Measurements from ENCODE around the gene BORCS6.

BORCS6 gene

DNA sequence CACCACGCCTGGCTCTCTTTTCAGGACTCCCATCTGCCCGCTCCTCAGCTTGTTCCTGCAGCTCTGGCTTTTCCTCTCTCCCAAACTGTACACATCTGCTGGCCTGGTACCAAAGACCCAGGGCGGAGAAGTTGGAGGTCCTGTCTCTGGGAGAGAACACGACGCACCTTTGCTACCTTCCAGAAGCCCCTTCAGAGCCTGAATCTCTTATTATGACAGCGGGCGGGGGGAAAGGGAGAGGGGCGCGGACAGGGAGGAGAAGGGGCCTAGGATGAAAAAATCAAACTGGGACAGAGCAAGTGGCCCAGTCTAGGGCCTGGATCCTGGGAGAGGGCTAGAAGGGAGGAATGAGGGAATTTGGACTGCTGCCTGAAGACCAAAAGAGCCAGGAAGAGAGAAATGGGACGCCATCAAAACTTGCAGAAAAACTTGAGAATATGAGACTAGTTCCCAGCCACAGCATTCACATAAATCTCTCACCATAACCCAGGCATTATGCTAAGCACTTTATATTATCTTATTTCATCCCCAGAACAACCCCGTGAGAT lies 35.3 kb downstream of the BORCS6 start:
- DNase-seq (ENCODE audit: low spot score) = no peak

DNA sequence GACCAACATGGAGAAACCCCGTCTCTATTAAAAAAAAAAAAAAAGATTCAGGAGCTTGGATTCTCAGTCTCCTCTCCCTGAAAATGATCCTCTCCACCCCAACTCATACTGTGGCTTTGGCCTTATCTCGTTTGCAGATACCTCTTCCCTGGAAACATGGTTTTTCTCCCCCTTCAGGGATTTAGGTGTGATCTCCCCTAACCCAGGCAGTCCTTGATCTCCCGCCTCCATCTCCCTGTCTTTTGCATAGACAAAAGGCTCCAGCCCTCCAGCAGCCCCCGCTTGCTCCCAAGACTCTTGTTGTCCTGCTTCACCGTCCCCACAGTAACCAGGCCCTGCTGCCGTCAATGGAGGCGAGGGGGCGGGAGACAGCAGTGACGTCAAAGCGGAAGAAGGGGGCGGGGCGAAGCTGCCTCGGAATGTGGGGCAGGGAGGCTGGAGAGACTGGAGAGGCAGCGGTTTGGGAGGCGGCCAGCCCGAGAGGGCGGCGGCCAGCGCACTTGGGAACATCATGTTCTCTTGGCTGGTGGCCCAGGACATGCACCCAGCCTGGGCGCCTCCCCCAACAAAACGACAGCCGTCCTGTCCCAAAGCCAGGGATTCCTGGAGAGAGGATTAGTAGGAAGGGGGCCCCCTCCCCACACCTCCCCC lies 35.9 kb downstream of the BORCS6 start:
- DNase-seq (ENCODE audit: low spot score) = peak; percentile 61

DNA sequence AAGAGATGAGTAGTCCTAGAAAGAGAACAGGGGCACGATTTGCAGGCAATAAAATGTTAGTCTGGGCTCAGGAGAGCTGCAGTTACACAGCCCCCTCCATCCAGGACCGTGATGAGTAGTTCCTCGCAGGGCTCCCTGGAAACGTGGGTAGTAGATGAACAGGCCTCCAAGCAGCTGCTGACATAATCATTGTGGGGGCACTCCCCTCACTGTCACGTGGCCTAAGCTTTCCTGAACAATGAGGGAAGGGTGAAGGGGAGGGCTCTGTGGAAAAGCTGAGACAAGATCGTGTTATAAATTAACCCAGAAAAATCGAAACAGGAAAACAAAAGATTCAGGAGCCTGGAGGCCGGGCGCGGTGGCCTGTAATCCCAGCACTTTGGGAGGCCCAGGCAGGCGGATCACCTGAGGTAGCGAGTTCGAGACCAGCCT lies 36.4 kb downstream of the BORCS6 start:
- peak; percentile 64 for DNase-seq (ENCODE audit: low spot score)

DNA sequence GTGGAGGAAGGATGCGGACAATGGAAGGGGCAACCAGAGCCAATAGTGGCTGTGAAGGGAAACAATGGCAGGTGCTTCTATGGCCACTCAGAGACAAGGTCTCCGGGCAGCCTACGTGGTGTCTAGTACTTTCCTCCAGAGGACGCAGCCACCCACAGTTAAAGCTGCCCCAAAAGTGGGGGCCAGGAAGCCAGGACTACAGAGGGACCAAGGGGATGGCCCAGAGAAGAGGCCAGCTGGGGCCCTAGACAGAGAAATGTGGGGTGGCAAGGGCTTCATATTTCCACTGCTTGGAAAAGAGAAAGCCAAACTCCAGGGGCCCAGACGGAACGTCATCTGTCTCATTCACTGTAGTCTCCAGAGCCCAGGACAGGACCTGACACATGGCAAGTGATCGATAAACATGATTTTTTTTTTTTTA lies 36.9 kb downstream of the BORCS6 start:
- DNase-seq (ENCODE audit: low spot score) = no peak

DNA sequence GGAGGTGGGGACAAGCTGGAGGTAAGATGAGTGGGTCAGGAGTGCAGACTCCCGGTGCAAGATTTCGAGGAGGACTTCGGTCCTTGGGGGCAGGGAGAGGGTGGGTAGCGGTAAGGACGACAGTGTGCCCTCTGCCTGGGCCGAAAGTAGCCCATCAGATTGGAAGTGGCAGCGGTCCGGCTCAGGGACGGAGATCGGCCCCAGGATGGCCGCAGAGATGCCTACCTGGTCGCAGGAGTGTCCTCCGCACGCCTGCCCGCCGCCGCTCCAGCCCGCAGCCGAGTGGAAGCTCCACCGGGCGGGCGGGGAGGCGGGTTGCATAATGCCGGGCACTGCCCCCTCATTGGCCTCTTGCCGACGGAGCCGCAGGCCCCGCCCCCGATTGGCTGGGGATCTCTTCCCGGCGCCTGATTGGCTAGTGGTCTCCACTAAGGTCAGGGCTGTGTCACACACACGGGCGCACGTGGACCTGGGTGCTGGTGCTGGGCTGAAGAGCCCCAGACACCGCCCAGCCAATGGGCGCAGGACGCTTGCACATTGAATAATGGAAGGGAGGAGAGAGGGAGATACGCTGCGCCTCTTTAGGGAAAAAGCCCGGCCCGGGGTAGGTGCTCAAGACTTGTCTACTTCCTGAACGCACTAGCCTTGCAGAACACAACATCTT lies 37.7 kb downstream of the BORCS6 start, which contains the start of gene PER1:
Gene PER1 (minus strand): TSS at position 293 of the 664 bp plus-strand sequence. CDS start 1,698 bp downstream, outside the sequence.
- DNase-seq (ENCODE audit: low spot score) = peak; percentile 96

DNA sequence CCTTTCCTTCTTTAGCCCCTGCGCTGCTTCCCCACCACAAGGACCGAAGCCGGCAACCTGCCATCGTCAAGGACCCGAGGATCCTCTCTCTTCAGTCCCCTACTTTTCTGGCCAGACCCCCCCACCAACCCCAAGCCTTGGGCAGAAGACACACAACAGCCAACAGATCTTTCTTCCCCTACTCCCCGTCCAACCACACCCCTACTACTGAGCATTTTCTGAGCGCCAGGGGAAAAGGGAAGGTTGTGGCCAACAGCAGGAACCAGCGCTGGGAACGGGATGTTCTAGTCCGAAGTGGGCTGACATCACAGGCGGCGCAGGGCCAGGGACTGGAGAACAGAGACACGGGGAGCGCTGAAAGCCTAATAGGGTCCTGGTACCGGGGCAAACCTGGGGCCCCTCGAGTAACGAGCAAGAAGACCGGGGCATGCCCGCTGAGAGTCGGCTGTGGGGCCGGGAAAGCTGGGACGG lies 38.3 kb downstream of the BORCS6 start:
- no peak for DNase-seq (ENCODE audit: low spot score)

DNA sequence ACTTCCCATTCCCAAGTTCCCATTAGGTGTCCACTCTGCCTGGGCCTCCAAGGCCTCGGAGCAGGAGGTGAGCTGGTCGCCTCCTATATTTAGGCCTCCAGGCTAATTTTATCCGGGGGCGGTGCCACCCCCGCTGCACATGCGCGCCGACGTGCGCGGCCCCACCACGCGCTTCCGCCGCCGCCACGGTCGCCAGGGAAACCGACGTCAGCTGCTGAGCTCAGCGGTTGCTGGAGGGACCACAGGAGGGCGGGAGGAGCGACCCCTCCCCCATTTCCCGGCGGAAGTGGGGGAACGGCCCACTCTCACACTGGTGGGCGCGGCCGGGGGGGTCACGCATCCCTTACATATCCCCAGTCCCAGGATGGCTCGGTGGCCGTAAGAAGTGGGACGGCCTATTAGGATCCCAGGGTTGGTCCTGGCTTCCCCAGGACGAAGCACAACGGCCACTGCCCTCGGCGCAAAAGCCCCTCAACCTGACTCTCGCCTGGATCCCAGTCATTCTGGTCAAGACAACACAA lies 38.8 kb downstream of the BORCS6 start:
- no peak for DNase-seq (ENCODE audit: low spot score)

DNA sequence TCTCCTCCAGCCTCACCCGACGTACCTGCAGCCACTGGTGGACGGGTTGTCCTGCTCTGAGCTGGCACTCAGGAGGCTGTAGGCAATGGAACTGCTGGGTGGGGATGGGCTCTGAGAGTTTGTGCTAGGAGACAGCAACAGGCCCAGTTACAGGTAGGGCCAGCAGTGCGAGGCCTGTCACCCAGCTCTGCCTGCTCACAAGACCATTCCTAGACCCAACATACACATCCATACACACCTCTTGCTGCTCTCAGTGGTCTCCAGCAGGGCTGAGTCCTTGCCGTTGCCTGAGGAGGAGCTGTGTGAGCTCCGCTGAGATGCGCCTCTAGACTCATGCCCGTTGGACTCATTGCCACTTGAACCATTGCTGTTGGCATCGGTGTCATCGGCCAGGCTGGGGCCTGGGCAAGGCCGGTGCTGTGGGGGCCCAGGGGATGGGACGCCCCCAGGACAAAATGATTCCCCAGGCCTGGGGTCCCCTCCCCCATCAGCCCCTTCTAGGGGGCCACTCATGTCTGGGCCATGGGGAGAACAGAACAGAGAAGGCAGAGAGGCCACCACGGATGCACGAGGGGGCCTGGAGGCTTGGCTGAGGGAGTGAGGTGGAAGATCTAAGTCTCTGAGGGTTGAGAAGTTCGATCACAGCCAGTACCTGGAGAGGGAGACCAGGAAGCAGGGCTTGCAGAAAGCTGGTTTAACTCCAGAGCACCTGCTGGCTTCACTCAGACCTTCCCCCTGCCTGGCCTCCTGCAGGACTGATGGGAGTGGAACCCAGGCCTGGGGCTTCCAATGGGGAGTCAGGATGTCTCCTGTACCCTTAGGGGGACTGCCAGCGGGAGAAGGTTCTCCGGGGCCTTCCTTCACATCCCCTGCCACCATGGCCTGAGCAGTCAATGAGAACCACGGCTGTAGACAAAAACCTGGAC lies 39.5 kb downstream of the BORCS6 start:
- DNase-seq (ENCODE audit: low spot score) = no peak

DNA sequence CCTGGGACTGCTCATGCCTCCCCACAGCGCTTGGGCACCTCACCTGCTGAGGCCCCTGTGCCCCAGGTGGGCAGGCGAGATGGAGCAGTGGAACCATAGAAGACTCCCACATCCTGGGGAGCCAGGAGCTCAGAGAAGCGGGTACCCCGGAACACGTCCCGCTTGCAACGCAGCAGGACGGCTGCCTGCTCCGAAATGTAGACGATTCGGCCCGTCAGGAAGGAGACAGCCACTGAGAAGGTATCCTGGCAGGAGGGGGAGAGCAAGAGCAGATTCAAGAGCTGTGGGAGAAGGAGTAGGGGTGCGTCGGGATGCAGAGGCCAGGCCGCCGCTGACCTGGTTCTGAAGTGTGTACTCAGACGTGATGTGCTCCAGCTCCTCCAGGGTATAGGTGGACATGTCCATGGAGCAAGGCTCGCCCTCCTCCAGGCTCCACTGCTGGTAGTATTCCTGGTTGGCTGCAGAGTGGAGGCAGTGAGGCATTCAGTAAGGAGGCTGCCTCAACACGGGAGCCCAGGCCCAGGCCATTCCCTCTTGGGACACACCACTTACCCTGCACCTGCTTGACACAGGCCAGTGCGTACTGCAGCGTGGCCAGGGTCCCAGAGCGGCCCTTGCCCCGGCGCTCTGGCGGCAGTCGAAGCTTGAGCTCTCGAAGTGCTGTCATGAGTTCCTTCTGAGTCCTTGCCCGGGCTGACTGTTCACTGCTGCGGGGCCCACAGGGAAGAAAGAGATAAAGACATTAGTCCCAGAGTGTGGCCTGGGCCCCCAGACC lies 40.4 kb downstream of the BORCS6 start:
- DNase-seq (ENCODE audit: low spot score) = no peak

DNA sequence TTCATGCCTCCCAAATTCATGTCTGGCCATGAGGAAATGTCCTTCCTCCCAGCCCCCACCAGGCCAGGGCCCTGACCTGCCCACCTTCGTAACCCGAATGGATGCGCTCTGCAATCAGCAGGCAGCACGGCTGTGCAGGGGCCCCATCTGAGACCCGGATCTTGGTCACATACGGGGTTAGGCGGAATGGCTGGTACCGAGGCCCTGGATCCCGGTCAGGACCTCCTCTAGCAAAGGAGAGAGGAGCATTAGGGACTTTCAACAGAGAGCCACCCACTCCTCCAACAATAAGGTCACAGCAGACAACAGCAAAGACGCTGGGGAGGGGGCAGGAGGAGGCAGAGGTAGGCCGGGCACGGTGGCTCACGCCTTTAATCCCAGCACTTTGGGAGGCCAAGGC lies 41.4 kb downstream of the BORCS6 start:
- DNase-seq (ENCODE audit: low spot score) = no peak

DNA sequence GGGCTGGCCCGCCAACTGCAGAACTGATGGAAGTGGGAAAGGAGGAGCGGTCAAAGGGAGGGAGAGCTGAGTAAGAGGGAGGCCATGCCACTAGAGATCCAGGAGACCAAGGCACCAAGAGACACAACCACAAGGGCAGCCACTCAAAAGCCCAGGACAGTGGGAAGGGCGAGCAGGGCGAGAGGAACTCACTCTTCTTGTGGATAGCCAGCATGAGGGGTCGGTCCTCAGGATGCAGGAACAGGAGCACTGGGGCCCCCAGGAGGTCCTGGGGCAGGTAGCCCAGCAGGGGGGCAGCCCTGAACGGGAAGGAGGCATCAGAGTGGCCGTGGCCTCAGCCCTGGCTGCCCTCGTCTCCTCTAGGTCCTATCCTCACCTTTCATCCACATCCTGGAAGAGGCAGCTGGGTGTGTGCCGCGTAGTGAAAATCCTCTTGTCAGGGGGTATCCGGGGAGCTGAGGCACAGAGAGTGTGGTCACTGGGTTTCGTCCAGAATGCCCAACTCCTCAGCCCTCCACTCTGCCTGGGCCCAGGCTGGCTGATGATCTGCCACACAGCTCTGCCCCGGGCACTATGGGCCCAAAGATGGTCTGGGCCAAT lies 42.1 kb downstream of the BORCS6 start:
- DNase-seq (ENCODE audit: low spot score) = no peak

DNA sequence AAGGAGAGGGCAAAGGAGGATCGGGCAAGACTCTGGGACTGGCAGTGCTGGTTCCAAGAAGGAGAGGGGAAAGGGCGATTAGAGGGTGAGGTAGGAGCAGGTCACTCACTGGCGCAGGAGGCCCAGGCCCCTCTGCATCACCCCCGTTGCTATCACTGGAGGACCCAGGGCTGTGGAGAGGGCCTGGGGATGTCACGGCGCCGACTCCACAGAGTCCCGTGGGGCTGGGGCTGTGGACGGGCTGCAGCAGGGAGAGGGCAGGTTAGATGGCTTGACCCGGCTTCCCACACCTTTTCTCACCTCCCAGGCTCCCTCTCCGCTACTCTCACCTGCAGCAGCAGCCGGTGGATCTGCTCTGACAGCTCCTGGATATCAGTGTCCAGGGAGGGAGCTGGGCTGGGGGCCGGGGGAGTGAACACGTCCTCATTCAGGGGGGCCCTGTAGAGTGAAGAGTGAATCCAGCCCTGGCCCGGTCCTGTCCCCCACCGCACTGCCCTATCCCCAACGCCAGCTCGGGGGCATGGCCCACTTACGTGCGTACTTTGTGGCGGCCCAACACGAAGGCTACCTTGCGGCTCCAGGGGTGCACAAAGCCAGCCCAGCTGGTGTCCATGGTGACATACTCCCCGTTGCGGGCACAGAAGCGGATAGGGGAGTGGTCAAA lies 42.7 kb downstream of the BORCS6 start:
- DNase-seq (ENCODE audit: low spot score) = no peak

DNA sequence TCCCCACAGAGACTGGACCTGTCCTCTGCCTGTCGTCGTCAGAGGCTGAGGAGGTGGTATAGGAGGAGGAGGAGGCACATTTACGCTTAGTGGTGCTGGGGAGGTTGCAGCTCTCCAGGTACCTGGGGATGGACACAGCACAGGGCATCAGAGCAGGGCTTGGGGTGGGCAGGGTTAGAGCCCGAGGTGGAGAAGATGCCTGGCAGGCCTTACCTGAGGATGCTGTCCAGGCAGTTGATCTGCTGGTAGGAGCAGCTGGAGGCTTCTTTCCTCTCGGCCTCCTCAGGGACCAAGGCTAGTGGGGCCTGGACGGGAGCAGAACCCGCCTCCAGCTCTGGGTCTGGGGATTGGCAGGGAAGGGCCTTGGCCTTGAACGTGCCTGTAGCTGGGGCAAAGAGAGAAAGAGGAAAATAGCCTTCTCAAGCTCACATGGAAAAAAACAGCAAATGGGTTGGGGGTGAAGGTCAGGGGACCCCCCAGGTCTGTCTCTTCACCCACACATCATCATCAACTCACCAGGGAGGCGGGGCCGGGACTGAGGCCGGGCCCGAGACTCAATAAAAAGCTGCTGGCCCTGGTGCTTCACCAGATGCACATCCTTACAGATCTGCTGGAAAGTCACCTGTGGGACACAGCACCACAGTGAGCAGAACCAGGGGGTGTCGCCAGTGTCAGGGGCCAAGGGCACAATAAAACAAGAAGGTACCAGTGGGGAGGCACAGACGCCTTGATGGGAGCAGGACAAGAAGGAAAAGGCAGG lies 43.4 kb downstream of the BORCS6 start:
- no peak for DNase-seq (ENCODE audit: low spot score)

DNA sequence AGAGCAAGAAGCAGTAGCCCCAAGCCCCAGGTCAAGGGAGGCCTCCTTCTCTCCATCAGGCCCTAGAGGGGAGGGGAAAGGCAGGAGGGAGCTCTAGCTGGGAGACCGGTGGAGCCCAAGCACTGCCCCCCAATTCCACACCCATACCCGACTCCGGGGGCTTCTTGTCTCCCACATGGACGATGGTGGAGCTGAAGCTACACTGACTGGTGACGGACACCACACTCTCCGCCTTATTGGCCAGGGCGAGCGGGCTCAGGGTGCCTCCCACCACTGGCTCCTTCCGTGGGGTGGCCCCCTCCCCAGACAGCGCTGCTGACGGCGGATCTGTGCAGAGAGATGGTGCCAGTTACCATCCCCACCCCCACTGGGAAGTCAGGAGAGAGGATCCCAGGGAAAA lies 44.2 kb downstream of the BORCS6 start:
- no peak for DNase-seq (ENCODE audit: low spot score)

DNA sequence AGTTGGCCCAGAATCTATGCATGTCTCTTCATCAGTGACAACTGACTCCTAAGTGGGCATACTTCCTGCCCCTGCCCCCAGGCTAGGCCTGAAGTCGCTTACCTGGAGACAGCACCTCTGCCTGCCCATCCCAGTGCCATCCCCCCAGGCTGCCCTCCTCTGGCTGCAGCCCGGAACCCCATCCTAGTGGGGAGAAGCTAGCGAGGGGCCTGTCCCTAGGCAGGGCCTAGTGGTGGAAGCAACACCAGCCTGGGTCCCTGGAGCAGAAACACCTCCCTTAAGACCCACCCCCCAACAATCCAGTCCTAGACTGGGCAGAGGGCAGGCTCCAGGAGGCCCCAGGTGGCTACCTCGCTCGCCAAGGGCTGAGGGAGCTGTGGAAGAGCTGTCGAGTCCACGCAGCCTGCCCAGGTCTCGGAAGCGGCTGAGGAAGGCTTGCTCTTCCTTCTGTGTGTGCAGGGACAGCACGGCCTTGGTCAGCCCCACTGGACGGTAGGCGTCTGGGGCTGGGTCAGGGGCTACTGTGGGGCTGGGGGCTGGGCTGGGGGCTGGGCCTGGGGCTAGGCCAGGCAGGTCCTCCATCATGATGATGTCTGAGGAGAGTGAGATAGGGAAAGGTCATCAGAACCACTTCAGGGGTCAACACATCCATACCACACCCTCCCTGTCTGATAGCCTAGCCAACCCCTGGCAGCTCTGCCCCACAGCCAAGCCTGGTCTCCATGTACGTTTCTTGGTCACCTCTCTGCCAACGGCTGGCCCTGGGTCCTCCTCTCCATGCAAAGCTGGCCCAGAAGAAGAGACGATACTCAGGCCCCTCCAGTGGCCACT lies 45.4 kb downstream of the BORCS6 start:
- no peak for DNase-seq (ENCODE audit: low spot score)

DNA sequence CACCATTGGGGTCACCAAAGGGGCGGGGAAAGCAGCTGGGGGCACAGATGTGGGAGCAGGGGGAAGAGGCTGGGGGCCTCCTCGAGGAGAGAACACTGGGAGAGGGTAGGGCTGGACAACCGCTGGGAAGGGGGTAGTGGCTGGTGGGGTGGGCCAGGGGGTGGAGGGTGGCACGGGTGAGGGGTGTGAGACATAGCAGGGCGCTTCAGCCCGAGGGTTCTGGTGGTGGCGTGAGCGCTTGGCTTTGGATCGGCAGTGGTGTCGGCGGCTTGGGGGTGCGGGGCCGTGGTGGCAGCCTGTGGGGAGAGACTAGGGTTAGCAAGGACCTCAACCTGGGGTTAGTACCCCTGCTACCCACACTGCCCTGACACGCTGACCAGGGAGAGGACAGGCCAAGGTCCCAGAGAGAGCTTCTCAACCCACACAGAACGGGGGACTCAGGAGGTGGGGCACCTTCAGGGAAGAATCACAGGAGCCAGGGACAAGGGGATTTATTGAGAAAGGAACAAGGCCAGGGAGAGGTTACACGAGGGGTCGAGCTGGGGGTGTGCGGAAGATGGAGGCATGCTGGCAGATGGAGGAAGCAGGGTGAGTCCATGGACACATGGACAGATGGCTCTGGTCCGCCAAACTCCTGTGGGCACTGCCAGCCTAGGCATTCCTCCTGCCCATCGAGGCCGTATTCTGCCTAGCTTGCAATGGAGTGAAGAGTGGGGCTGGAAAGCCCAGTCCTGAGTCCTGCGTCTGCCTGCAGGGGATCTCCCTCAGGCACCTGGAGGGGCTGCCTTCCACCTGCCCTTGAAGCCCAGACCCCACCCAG lies 46.2 kb downstream of the BORCS6 start:
- DNase-seq (ENCODE audit: low spot score) = no peak

DNA sequence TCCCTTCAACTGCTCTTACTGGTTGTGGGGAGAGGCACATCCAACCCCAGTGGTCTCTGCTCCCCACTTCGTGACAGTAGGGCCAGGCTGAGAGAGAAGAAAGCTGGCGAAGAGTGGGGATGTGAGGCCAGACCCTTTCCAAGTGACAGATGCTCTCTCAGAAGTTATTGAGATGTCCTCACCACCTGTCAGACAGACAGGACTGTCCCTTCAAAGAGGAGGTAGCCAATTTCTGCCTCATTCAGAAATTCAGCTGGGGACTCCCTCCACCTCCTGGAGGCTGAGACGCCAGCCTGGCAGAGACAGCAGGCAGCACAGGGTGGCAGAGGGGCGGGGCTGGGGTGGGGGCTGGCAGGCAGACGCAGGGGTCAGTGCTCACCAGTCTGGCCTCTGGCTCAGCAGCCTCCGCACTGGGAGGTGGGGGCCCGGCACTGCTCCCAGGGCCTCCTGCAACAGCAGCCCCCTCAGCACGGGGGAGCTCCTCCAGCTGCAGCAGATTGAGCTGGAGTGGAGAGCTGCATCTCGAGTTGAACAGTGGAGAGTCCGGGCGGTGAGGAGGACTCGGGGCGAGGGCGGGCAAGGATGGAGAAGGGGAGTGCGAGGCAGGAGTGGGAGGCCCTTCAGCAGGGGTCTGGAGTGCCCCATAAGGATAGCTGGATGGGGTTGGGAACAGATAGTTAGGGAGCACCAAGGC lies 46.9 kb downstream of the BORCS6 start:
- no peak for DNase-seq (ENCODE audit: low spot score)
